Measurements from ENCODE around the gene ALB.

DNA sequence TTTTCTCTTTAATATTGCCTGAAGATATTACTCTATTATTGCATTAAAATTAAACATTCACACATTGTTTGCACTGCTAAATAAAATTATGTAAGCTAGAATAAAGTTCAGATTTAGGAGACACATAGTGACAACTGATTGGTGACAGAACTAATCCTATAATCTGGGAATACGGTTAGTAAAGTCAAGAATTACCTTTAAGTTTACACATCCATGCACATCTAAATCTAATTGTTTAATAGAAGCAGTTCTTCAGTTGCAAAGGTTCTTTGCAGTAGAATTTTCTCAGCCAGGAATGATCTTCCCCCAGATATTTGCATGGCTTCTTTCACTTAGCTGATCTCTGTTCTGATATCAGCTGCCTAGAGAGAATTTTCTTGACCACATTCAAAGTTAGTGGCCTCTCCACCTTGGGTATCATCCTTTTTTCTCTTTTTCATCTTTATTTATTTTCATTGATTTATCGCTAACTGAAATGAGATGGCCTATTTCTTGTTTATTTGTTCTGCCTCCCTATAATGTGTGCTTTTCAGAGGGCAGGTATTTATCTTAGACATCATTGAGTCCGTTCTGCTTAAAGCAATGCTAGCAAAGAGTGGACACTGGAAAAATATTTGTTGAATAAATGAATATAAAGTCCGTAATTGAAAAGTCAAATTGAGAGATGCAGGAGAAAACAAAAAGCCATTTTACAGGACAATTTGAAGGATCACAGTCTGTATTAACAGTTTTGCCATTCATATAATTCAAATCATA, 44.5 kb downstream of the ALB start:
- TF ChIP-seq, protein P1, sequence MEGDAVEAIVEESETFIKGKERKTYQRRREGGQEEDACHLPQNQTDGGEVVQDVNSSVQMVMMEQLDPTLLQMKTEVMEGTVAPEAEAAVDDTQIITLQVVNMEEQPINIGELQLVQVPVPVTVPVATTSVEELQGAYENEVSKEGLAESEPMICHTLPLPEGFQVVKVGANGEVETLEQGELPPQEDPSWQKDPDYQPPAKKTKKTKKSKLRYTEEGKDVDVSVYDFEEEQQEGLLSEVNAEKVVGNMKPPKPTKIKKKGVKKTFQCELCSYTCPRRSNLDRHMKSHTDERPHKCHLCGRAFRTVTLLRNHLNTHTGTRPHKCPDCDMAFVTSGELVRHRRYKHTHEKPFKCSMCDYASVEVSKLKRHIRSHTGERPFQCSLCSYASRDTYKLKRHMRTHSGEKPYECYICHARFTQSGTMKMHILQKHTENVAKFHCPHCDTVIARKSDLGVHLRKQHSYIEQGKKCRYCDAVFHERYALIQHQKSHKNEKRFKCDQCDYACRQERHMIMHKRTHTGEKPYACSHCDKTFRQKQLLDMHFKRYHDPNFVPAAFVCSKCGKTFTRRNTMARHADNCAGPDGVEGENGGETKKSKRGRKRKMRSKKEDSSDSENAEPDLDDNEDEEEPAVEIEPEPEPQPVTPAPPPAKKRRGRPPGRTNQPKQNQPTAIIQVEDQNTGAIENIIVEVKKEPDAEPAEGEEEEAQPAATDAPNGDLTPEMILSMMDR (IDR thresholded peaks at IDR 0.05): no peak
- TF ChIP-seq ZFX (IDR thresholded peaks at IDR 0.05; ENCODE audit: borderline replicate concordance): no peak
